HEK293T (cell line): ENCODE measurements around the gene CCDC171.

Source experiments
- FOXK2 ChIP-seq: fragments of 450-650 bp; IDR thresholded peaks from 2 replicates; pipeline ENCODE4 v1.6.1; 2016; ENCODE audit warnings: mild to moderate bottlenecking
- FOXM1 ChIP-seq: fragments of 450-650 bp; IDR thresholded peaks from 2 replicates; pipeline ENCODE4 v1.6.1; 2017; ENCODE audit warnings: mild to moderate bottlenecking, borderline replicate concordance

GRCh38 chr9:15736569-15736968, 183.7 kb downstream of the CCDC171 start:
- no peak for TF ChIP-seq FOXK2
- no peak for TF ChIP-seq FOXM1
